Neural crest cell (in vitro differentiated cells): Measurements from ENCODE around the gene CYTH1. TPM values are rescaled to one million over a fixed set of nuclear protein-coding genes. Genes with fewer than 3 reads are reported as not detected.

ENCODE experiments used
- DNase-seq: peaks from one replicate; pipeline ENCODE4 v3.0.0; 2021; ENCODE audit warnings: low read depth, mixed read lengths, low spot score
- H3K27ac Mint-ChIP-seq: one replicate; pipeline ENCODE4 v1.8.0; 2021; ENCODE audit warnings: mild to moderate bottlenecking, mixed read lengths; ENCODE audit not compliant: unreplicated experiment
- H3K27me3 Mint-ChIP-seq: 2 replicates; pipeline ENCODE4 v1.8.0; 2021; ENCODE audit warnings: low read depth, mild to moderate bottlenecking, mixed read lengths
- H3K36me3 Mint-ChIP-seq: 2 replicates; pipeline ENCODE4 v1.8.0; 2021; ENCODE audit warnings: low read depth, mild to moderate bottlenecking, mixed read lengths
- H3K4me1 Mint-ChIP-seq: 2 replicates; pipeline ENCODE4 v1.8.0; 2021; ENCODE audit warnings: mixed read lengths
- H3K4me3 Mint-ChIP-seq: one replicate; pipeline ENCODE4 v1.8.0; 2021; ENCODE audit warnings: mild to moderate bottlenecking, mixed read lengths
- H3K9me3 Mint-ChIP-seq: 2 replicates; pipeline ENCODE4 v1.8.0; 2021; ENCODE audit warnings: mixed read lengths
- total RNA-seq: library from RNA; stranded (reverse); gene quantifications from 2 replicates; pipeline ENCODE4 v1.2.1, GENCODE V29; 2021
- TF ChIP-seq, protein P1 (sequence below): fragments of 200-600 bp; sonication (generic); conservative IDR thresholded peaks from 2 replicates; pipeline ENCODE4 v1.5.0; 2021; ENCODE audit warnings: antibody characterized with exemption, mild to moderate bottlenecking

CYTH1 gene
- total RNA-seq, 1 donor from 2014 or later, result 26.8 TPM

GRCh38 chr17:78664476-78665386, 117.3 kb downstream of the CYTH1 start:
- H3K9me3 Mint-ChIP-seq, result no peaks in the 10 kb centered on the region
- H3K27me3 Mint-ChIP-seq, result no peaks in the 10 kb centered on the region
- H3K4me3 Mint-ChIP-seq, result no peak overlapping the region
- no peaks in the 10 kb centered on the region for H3K36me3 Mint-ChIP-seq
- H3K27ac Mint-ChIP-seq, result no peak overlapping the region
- TF ChIP-seq, protein P1, sequence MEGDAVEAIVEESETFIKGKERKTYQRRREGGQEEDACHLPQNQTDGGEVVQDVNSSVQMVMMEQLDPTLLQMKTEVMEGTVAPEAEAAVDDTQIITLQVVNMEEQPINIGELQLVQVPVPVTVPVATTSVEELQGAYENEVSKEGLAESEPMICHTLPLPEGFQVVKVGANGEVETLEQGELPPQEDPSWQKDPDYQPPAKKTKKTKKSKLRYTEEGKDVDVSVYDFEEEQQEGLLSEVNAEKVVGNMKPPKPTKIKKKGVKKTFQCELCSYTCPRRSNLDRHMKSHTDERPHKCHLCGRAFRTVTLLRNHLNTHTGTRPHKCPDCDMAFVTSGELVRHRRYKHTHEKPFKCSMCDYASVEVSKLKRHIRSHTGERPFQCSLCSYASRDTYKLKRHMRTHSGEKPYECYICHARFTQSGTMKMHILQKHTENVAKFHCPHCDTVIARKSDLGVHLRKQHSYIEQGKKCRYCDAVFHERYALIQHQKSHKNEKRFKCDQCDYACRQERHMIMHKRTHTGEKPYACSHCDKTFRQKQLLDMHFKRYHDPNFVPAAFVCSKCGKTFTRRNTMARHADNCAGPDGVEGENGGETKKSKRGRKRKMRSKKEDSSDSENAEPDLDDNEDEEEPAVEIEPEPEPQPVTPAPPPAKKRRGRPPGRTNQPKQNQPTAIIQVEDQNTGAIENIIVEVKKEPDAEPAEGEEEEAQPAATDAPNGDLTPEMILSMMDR, result no peak
- no peak for DNase-seq
- H3K4me1 Mint-ChIP-seq, result peaks cover 10% of the 10 kb centered on the region

DNA sequence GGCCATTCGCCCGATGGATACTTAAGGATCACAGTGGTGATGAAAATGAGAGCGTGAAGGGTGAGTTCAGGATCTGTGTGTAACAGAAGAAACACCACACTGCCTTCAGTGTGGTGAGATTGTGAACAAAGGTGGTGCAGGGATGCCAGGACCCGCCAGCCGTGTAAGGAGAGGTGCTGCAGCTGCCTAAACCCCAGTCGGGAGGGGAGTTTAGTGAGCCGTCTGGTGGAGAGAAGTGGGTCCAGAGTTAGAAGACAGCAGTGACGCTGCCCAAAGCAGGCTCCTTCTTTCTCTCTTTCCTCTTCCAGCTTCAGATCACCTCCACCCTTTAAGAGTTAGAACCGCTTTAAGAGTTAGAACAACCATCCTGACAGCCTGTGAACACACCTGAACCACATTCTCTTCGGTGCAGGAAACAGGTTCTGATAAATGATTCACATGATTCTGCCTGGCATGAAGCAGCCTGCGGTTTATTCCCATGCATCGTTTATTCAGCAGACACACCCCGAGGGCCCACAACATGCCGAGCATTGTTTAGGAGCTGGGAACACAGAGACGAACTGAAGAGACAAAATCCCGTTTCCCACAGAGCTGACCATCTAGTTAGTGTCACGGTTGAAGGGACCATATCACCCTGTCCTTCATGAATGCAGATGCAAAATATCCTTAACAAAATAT, 120.8 kb downstream of the CYTH1 start:
- Mint-ChIP-seq H3K4me1 (peaks cover 3% of the 10 kb centered on the region), H3K36me3 (no peaks in the 10 kb centered on the region), H3K4me3 (no peak overlapping the region), H3K9me3 (no peaks in the 10 kb centered on the region), H3K27me3 (no peaks in the 10 kb centered on the region), H3K27ac (no peak overlapping the region)
- no peak for DNase-seq
- TF ChIP-seq, protein P1, result no peak

- Mint-ChIP-seq H3K9me3 (no peaks in the 10 kb centered on the region), H3K4me1 (no peaks in the 10 kb centered on the region), H3K4me3 (no peak overlapping the region), H3K27ac (no peak overlapping the region), H3K27me3 (no peaks in the 10 kb centered on the region), H3K36me3 (no peaks in the 10 kb centered on the region)
- DNase-seq, result no peak
- TF ChIP-seq, protein P1, result no peak
These were observed 122.5 kb downstream of the CYTH1 start for GRCh38 chr17:78659546-78659945.

GRCh38 chr17:78658281-78658785, 123.7 kb downstream of the CYTH1 start:
- H3K27ac Mint-ChIP-seq, result peak overlapping the region; percentile 29
- no peak overlapping the region for H3K4me3 Mint-ChIP-seq

GRCh38 chr17:78655251-78655940, 126.7 kb downstream of the CYTH1 start:
- no peak overlapping the region for H3K27ac Mint-ChIP-seq
- no peaks in the 10 kb centered on the region for H3K9me3 Mint-ChIP-seq
- no peaks in the 10 kb centered on the region for H3K4me1 Mint-ChIP-seq
- DNase-seq, result no peak
- H3K4me3 Mint-ChIP-seq, result no peak overlapping the region
- H3K36me3 Mint-ChIP-seq, result no peaks in the 10 kb centered on the region
- TF ChIP-seq, protein P1, result no peak
- no peaks in the 10 kb centered on the region for H3K27me3 Mint-ChIP-seq

More at GRCh38 chr17:78658281-78658785, 123.7 kb downstream of the CYTH1 start:
- H3K27me3 Mint-ChIP-seq, result no peaks in the 10 kb centered on the region
- DNase-seq, result no peak
- no peaks in the 10 kb centered on the region for H3K9me3 Mint-ChIP-seq
- no peaks in the 10 kb centered on the region for H3K36me3 Mint-ChIP-seq
- TF ChIP-seq, protein P1, result no peak
- no peaks in the 10 kb centered on the region for H3K4me1 Mint-ChIP-seq
